ENCODE results near the gene SYS1.

DNA sequence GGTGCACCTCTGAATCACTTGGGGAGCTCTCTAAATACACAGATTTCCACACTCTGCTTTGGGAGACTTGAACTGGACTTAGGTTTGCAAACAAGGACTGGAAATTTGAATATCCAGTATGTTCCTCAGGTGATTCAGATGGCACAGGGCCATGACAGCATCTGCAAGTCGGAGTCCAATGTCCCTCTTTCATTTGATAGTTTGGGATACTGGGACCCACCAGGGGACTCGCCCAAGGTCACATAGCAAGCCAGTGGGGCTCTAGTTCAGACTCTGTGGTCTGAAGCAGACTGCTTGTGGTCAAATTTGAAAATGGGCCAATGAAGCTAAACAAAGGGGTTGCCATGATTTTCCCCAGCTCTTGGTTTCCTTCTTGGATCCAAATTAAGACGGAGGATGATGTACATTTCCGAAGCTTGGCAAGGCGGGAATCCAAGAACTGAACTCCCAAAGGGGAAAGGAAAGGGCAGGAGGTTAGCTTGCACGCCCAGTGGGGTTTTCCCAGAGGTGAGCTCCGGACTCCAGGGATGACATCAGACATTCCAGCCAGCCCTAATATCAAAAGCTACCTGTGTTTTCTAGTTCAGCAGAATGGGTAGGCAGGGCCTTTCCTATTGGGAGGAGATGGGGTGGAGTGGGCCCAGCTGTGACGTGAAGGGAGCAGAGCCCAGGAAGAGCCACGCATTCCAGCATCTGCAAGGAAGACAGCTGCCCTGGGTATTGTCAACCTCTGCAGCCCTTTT is 3.4 kb upstream of the SYS1 start:
- no peak for TF ChIP-seq ZFP3 (CRISPR knock-in tag; IDR thresholded peaks at IDR 0.05)
- TF ChIP-seq ZNF8 (CRISPR knock-in tag; IDR thresholded peaks at IDR 0.05): no peak
- TF ChIP-seq TCF4 (CRISPR knock-in tag; IDR thresholded peaks at IDR 0.05; ENCODE audit: borderline replicate concordance): no peak
- TF ChIP-seq ARNTL (CRISPR knock-in tag; IDR thresholded peaks at IDR 0.05; ENCODE audit: borderline replicate concordance, low read depth): no peak
- TF ChIP-seq ZNF70 (CRISPR knock-in tag; IDR thresholded peaks at IDR 0.05): no peak
- TF ChIP-seq, protein P1, sequence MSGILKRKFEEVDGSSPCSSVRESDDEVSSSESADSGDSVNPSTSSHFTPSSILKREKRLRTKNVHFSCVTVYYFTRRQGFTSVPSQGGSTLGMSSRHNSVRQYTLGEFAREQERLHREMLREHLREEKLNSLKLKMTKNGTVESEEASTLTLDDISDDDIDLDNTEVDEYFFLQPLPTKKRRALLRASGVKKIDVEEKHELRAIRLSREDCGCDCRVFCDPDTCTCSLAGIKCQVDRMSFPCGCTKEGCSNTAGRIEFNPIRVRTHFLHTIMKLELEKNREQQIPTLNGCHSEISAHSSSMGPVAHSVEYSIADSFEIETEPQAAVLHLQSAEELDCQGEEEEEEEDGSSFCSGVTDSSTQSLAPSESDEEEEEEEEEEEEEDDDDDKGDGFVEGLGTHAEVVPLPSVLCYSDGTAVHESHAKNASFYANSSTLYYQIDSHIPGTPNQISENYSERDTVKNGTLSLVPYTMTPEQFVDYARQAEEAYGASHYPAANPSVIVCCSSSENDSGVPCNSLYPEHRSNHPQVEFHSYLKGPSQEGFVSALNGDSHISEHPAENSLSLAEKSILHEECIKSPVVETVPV (CRISPR knock-in tag; IDR thresholded peaks at IDR 0.05): no peak
- TF ChIP-seq BACH2 (CRISPR knock-in tag; IDR thresholded peaks at IDR 0.05; ENCODE audit: borderline replicate concordance): no peak
- TF ChIP-seq, protein P2, sequence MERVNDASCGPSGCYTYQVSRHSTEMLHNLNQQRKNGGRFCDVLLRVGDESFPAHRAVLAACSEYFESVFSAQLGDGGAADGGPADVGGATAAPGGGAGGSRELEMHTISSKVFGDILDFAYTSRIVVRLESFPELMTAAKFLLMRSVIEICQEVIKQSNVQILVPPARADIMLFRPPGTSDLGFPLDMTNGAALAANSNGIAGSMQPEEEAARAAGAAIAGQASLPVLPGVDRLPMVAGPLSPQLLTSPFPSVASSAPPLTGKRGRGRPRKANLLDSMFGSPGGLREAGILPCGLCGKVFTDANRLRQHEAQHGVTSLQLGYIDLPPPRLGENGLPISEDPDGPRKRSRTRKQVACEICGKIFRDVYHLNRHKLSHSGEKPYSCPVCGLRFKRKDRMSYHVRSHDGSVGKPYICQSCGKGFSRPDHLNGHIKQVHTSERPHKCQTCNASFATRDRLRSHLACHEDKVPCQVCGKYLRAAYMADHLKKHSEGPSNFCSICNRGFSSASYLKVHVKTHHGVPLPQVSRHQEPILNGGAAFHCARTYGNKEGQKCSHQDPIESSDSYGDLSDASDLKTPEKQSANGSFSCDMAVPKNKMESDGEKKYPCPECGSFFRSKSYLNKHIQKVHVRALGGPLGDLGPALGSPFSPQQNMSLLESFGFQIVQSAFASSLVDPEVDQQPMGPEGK (CRISPR knock-in tag; IDR thresholded peaks at IDR 0.05; ENCODE audit: borderline replicate concordance): no peak
- no peak for TF ChIP-seq ZC3H10 (CRISPR knock-in tag; IDR thresholded peaks at IDR 0.05)

Measured in SK-N-SH treated with all-trans-retinoic acid at 6 μM for 48 hours (cell line).